Psoas muscle (tissue), 8 donors: ENCODE results near the gene SUPT20HL1. TPM values are rescaled to one million over a fixed set of nuclear protein-coding genes. Genes with fewer than 3 reads are reported as not detected.

Source experiments
- ATAC-seq, 4 donors: fragments of 200-7000 bp; cut with Tn5 transposase; one replicate each; pipeline ENCODE4 v1.9.1; 2020; ENCODE audit warnings: moderate library complexity in 3 of 4, mild to moderate bottlenecking in 2 of 4
- DNase-seq, 2 donors: peaks; one replicate each; pipeline ENCODE4 v3.0.0-alpha.2; 2020
- H3K27ac ChIP-seq: fragments of 200-600 bp; one replicate; pipeline ENCODE4 v1.8.0; 2022
- H3K27me3 ChIP-seq, 3 donors: fragments of 200-600 bp in 1 of 3; one replicate each; pipeline versions ENCODE4 v1.6.1 to v1.8.0; 2013 to 2022; ENCODE audit warnings: low read length in 2 of 3, mild to moderate bottlenecking in 2 of 3, moderate library complexity in 1 of 3; ENCODE audit not compliant: insufficient read depth in 3 of 3
- H3K36me3 ChIP-seq, 2 donors: fragments of 200-600 bp in 1 of 2; one replicate each; pipeline versions ENCODE4 v1.6.1 to v1.8.0; 2013 to 2022; ENCODE audit warnings: low read depth in 1 of 2, mild to moderate bottlenecking in 1 of 2, moderate library complexity in 1 of 2; ENCODE audit not compliant: insufficient read depth in 1 of 2
- H3K4me1 ChIP-seq: fragments of 200-600 bp; one replicate; pipeline ENCODE4 v1.8.0; 2022
- H3K4me3 ChIP-seq: fragments of 200-600 bp; one replicate; pipeline ENCODE4 v1.8.0; 2022; ENCODE audit warnings: mild to moderate bottlenecking
- H3K9me3 ChIP-seq: fragments of 200-600 bp; one replicate; pipeline ENCODE4 v1.8.0; 2022
- CTCF ChIP-seq: fragments of 200-600 bp; IDR thresholded peaks from one replicate; pipeline ENCODE4 v1.8.0; 2022; ENCODE audit warnings: antibody characterized with exemption
- WGBS, 3 donors: extraction: QIAGEN DNeasy Blood & Tissue Kit; methylation state at CpG; one replicate each; pipeline versions ENCODE4 v1.1.6 to v1.1.7; 2013; 5-methylcytosine and 5-hydroxymethylcytosine counted together
- intact Hi-C, 2 donors: fragments of 100-400 bp; cut with DNase I; formaldehyde crosslinking; loops; one replicate each; pipeline versions ENCODE4 v1.11.0 to v1.14.2; 2022
- polyA plus RNA-seq, 3 donors: library from polyadenylated mRNA; stranded (reverse); fragments of 200-250 nt; gene quantifications; one replicate each; pipeline ENCODE4 v1.2.3, GENCODE V29; 2013
- total RNA-seq, 4 donors: library from RNA; stranded (reverse); fragmentation: NEBNext Ultra II Directional in 2 of 4; extraction: Animal tissue kit (Norgen Biotek cat#: 25700) in 2 of 4; gene quantifications; one replicate each; pipeline versions ENCODE4 v1.2.1 to v1.2.4, GENCODE V29; 2021 to 2023
- donor health status: healthy with polysubstance abuse.
- donor health status: DM: no; HTN: no; CAD: no; lungs with moderate emphysema.
- donor health status: Bipolar disorder and iron deficiency.
- donor health status: healthy.
- donor health status: DM: yes; HTN: yes; CAD: no.
- donor health status: DM: no; HTN: no; CAD: no.
- donor health status: DM: no; HTN: no; CAD: no.
- donor health status: DM: yes; HTN: yes; CAD: no.

SUPT20HL1 gene
- total and polyA plus RNA-seq, 7 donors, result not detected

DNA sequence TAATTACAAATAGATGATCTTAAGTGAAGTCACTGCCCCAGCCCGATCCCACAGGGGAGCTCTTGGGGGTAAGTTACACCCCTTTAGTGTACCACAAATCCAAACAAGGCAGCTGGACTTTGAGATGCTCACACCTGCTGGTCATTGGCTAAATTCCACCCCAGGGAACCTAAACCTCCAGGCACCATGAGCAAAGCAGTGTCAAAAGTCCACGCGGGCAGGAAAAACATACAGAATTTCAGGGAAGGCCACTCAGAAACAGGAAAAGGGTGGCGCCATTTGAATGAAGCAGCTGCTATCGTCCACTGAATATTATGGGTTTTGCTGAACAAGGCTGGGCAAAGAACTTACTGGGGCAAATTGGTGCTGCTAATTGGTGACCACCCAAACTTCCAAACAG lies 30.9 kb downstream of the SUPT20HL1 start:
- no peak for TF ChIP-seq CTCF
- Histone ChIP-seq H3K36me3 (no peaks in the 10 kb centered on the region), H3K27ac (no peak overlapping the region), H3K9me3 (no peaks in the 10 kb centered on the region), H3K4me1 (no peaks in the 10 kb centered on the region), H3K4me3 (no peak overlapping the region), H3K27me3 (peaks cover 0 to 10% (median 0%) of the 10 kb centered on the region in 3 donors)
- intact Hi-C loops, result no loop called here
- no peak for ATAC-seq
- WGBS, 3 donors, result 40 to 59% (median 52%) methylated on average over 5 of the region's 5 CpGs
- DNase-seq, result no peak

- Histone ChIP-seq H3K27ac (no peak overlapping the region), H3K27me3 (peaks cover 0 to 10% (median 0%) of the 10 kb centered on the region in 3 donors), H3K36me3 (no peaks in the 10 kb centered on the region), H3K9me3 (no peaks in the 10 kb centered on the region), H3K4me1 (no peaks in the 10 kb centered on the region), H3K4me3 (no peak overlapping the region)
- no peak for ATAC-seq
- no peak for DNase-seq
- 75 to 96% (median 91%) methylated on average over 3 of the region's 3 CpGs for WGBS, 3 donors
- intact Hi-C loops, result no loop called here
- no peak for TF ChIP-seq CTCF
Observed at GRCh38 chrX:24391843-24392242, 31.4 kb downstream of the SUPT20HL1 start.

GRCh38 chrX:24392709-24393108 lies 32.3 kb downstream of the SUPT20HL1 start:
- DNase-seq (no peak), ATAC-seq (no peak)
- TF ChIP-seq CTCF, result no peak
- intact Hi-C loops, result no loop called here
- Histone ChIP-seq H3K4me3 (no peak overlapping the region), H3K4me1 (no peaks in the 10 kb centered on the region), H3K27ac (no peak overlapping the region), H3K36me3 (no peaks in the 10 kb centered on the region), H3K27me3 (peaks cover 0 to 10% (median 0%) of the 10 kb centered on the region in 3 donors), H3K9me3 (no peaks in the 10 kb centered on the region)
- WGBS, 3 donors, result 26 to 48% (median 30%) methylated on average over 5 to 6 of the region's 6 CpGs

DNA sequence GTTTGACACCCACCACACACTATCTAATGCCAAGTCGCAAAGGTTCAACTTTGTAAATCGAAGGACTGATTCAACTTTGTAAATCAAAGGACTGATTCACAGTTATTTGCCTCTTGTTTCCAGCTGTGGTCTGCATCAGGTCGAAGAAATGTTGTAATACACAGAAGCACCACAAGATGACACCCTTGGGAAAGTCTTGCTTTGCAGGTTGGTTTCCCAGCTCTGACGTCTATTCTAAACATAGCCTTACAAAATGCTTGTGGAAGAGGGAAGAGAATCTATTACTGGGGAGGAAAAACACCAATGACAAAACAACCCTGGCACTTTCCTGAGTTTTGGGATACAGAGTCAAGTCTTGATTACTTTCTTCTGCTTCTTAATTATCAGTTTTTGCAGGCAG lies 35.3 kb downstream of the SUPT20HL1 start:
- ATAC-seq (peak; percentile 84 to 92 (median 88)), DNase-seq (no peak)
- Histone ChIP-seq H3K27ac (no peak overlapping the region), H3K4me3 (no peak overlapping the region), H3K36me3 (no peaks in the 10 kb centered on the region), H3K4me1 (no peaks in the 10 kb centered on the region), H3K27me3 (peaks cover 0 to 2% (median 0%) of the 10 kb centered on the region in 3 donors), H3K9me3 (no peaks in the 10 kb centered on the region)
- intact Hi-C loops, result loop anchor here (1.0 to 5.0 kb wide), 2 partner anchors 102 to 104 kb away; no protein-coding TSS in a partner anchor
- TF ChIP-seq CTCF, result peak; percentile 75
- 1 to 8% (median 1%) methylated on average over 4 of the region's 4 CpGs for WGBS, 3 donors
